Nucleus accumbens (tissue), 56 donors: ENCODE results near the gene APMAP.
"Not testable (repeated sequence)": the region's sequence is repeated elsewhere in the genome, so short reads cannot be mapped to it uniquely, and the experiment has no call there.

ENCODE experiments used
- DNase-seq, 56 donors: peaks; one replicate each; lab custom pipeline; 2025; lab: John Stamatoyannopoulos, UW

Gene APMAP

DNA sequence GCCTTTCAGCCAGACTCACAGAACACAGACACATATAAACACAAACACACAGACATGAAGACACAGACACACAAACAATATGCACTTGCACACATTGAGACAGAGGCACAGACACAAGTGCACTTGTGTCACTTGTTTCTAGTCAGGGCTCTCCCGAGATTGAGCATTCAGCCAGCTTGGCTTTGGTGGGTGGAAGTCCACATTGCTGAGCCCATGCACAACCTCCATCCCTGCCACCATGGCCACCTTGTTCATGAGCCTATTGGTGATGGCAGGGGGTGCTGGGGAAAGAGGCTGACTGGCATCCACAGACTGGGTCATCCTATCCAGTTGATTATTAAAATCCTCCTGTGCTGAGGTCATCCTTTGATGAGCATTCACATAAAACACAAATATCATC lies 55.0 kb downstream of the APMAP start:
- no peak for DNase-seq

DNA sequence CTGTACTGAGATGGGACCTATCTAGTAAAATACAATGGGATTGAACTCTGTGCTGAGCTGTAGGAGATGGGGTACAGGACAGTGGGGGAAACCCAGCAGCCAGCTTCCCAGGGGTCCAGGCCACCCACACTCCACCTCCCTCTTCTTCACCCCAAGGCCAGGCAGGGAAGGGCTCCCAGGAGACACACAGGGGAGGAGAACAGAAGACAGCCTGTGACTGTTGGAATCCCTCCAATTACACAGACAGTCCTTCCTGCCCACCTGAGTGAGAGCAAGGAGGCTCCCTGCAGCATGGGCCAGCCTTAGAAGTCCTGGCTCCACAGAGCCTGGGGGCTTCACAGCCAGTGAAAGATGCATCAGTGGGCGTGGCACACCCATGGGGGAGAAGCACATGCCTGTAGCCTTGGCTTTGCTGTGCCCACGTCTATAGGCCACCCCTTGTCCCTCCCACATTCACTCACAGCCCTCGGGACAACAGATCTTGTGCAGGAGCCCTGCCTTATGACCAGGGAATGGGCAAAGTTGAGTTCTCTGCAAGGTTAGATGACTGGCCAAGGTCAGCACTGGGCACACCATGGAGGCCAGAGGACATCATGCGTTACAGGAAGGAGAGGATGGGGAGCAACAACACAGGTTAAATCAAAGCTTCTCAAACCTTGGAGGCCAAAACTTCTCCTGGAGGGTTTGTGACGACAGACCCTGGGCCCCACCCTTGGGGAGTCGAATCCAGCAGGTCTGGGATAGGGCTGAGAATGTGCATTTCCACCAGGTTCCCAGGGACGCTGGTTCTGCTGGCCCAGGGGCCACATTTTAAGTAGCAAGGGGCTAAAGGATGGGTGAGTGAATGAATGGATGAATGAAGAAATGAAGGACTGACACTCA lies 55.8 kb downstream of the APMAP start:
- DNase-seq = no peak

- no peak for DNase-seq
Observed at GRCh38 chr20:24935766-24936525, 56.6 kb downstream of the APMAP start.

DNA sequence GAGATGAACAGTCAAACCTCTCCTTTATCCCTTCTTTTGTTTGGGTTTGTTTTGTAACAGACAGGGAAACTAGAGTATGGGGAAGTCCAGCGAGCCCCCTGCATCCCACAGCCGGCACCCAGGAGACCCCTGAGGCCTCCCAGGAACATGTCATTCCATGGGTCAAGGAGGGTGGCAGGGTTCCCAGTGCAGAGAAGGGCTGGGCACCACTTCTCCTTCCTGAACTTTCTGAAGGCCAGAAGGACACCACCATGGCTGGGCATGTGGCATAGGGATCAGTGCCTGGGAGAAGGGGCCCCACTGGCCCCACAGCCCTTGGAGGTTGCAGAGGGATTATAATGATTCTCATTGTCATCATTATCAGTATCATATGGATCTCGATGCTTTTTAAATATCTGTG lies 57.4 kb downstream of the APMAP start:
- no peak for DNase-seq

GRCh38 chr20:24934716-24935115 lies 57.8 kb downstream of the APMAP start:
- no peak for DNase-seq

GRCh38 chr20:24934101-24934661 lies 58.4 kb downstream of the APMAP start:
- no peak for DNase-seq

DNA sequence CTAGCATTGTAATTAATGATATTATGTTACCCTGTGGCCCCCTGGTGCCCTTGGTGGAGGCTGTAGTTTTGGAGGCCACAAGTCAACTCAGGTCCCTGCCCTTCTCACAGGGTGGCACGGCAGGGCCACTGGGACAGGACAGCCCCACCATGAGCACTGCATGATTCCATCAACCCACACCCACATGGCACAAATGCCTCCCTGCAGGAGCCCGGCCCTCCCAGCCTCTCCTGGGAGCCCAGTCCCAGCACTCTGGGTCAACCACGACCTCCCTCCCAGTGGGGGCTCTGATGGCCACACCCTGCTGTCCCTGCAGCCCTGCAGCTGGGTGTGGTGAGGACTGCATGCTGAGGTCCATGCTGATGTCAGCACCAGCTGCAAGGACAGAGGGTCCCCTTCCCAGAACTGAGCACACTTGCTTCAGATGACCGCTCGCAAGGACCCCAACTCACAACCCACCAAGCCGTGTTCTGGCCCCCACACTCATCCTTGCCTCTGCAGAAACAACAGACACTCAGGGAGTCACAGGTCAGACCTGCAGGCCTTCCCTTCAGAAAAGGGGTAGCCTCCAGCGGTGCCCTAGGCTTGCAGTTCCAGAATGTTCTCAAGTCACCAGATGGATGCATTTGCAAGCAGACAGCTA lies 59.2 kb downstream of the APMAP start:
- DNase-seq = no peak

DNA sequence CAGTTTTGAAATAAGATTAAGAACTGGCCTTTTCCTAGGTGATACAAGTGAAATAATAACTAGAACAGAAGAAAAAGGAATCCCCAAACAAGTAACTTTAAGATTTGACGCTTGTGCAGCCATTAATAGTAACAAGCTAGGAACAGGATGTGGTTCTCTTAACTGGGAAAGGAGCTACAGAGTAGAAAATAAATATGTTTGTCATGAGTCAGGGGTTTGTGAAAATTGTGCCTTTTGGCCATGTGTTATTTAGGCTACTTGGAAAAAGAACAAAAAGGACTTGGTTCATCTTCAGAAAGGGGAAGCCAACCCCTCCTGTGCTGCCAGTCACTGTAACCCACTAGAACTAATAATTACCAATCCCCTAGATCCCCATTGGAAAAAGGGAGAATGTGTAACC lies 60.7 kb downstream of the APMAP start:
- not testable (repeated sequence) for DNase-seq

DNA sequence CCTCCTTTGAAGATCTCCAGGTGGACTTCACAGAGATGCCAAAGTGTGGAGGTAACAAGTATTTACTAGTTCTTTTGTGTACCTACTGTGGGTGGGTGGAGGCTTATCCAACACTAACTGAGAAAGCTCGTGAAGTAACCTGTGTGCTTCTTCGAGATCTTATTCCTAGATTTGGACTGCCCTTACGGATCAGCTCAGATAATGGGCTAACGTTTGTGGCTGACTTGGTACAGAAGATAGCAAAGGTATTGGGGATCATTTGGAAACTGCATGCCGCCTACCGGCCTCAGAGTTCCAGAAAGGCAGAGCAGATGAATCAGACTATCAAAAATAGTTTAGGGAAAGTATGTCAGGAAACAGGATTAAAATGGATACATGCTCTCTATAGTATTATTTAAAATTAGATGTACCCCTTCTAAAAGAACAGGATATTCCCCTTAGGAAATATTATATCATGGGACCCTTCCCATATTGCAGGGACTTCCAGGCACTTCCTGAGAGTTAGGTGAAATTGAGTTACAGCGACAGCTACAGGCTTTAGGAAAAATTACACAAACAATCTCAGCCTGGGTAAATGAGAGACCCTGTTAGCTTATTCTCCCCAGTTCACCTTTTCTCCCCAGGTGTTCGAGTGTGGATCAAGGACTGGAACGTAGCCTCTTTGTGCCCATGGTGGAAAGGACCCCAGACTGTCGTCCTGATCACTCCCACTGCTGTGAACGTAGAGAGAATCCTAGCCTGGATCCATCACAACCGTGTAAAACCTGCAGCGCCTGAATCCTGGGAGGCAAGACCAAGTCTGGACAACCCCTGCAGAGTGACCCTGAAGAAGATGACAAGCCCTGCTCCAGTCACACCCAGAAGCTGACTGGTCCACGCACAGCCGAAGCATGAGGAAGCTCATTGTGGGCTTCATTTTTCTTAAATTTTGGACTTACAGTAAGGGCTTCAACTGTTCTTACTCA lies 61.5 kb downstream of the APMAP start:
- DNase-seq = not testable (repeated sequence)

DNA sequence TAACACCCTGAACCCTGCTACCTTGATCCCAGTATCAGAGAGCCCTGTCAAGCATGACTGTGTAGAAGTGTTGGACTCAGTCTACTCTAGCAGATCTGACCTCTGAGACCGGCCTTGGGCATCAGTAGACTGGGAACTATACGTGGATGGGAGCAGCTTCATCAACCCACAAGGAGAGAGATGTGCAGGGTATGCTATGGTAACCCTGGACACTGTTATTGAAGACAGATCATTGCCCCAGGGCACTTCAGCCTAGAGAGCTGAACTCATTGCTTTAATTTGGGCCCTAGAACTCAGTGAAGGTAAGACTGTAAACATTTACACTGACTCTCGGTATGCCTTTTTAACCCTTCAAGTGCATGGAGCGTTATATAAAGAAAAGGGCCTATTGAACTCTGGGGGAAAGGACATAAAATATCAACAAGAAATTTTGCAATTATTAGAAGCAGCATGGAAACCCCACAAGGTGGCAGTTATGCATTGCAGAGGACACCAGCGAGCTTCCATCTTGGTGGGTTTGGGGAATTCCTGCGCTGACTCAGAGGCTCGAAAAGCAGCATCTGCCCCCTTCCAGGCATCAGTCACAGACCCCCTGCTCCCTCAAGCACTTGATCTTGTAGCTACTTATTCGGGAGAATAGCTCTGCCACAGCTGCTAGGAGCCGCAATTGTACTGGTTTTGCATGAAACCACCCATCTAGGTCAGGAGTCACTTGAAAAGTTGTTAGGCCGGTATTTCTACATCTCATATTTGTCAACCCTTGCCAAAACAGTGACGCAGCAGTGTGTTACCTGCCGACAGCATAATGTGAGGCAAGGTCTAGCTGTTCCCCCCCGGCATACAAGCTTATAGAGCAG lies 62.5 kb downstream of the APMAP start:
- DNase-seq = not testable (repeated sequence)

DNA sequence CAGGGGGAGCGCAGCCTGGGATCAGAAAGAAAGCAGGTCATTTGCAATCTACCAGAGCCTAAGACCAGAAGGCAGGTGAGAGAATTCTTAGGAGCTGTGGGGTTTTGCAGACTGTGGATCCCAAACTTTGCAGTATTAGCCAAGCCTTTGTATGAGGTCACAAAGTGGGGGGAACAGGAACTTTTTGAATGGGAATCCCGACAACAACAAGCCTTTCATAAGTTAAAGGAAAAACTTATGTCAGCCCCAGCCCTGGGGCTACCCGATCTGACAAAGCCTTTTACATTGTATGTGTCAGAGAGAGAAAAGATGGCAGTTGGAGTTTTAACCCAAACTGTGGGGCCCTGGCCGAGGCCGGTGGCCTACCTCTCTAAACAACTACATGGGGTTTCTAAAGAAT lies 63.3 kb downstream of the APMAP start:
- not testable (repeated sequence) for DNase-seq

- DNase-seq = not testable (repeated sequence)
Observed at GRCh38 chr20:24920706-24921105, 71.8 kb downstream of the APMAP start.

GRCh38 chr20:24919665-24920064 lies 72.9 kb downstream of the APMAP start:
- DNase-seq = not testable (repeated sequence)

DNA sequence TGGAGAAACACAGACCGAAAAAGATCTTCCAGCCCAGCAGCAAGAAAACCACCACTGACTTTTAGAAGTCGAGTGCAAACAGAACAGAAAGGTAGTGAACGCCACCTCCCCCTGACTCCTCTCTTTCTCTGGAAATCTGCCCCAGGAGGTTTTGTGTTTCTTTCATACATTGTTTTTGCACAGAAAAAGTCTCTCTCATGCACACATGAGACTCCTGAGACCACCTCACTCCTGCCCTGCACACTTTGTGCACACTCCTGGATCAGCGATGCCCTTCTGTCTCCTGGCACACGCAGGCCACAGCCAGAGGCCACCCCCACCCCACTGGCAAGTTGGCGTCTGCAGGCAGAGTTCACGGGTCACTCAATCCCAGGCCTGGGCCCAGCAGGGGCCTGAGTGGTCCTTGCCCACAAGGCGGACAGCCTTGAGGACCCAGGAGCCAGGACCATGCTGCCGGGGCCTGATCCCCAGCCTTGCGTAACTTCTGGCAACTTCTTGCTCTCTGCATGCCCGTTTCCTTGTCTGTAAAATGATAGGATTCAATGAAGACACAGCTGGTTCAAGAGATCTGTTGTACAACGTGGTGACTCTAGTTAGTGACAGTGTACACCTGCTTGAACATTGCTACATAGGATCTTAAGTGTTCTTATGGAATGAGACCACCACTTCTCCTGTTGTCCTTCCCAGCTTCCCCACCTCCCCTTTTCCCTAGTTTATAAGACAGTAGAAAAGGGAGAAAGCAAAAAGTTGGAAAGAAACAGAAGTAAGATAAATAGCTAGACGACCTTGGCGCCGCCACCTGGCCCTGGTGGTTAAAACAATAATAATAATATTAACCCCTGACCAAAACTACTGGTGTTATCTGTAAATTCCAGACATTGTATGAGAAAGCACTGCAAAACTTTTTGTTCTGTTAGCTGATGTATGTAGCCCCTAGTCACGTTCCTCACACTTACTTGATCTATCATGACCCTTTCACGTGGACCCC lies 73.7 kb downstream of the APMAP start:
- DNase-seq = peak in 3 of 56 donors; percentile 3 to 37 (median 7)

GRCh38 chr20:24917797-24918578 lies 74.6 kb downstream of the APMAP start:
- peak in 49 of 56 donors; percentile 5 to 86 (median 49) for DNase-seq

DNA sequence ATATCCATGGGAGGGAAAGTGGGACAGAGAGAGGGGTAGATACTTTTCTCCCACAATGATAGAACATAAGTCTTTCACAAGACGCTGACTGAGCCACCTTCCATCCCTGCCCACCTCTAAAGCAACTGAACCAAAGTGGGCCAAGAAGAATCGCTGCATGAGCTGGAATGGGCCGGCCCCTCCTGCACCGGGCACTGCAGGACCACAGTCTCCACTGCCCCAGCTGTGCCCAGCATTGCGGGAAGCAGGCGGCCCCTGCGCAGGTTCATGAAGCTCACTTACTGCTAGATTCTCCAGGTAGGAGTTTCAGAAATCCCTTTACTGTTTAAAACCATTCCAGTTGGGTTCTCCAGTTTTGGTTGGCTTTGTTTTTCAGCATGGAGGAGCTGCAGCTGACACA lies 75.5 kb downstream of the APMAP start:
- no peak for DNase-seq

DNA sequence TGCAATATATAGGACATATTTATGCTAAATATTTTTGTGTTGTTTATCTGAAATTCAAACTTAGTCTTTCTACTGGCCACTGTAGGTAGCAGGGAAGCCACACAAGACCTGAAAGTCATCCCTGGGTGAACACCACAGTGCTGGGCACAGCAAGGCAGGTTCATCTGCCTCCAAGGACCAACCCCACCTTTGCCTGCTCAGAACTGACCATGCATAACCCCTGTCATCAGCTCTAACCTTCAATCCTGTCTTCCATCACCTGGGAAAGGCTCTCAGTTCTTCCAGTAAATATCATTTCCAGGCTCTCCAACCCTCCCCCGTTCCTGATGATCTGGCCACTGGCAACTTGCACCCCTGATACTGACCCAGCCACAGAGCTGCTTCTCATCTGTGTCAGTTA lies 76.1 kb downstream of the APMAP start:
- DNase-seq = no peak
